HG03039 (cell line): ENCODE results near the gene MYBPH.

Experiments
- ATAC-seq: cut with Tn5 transposase; IDR thresholded peaks from one replicate; pipeline ENCODE4 v1.9.1; 2021; ENCODE audit warnings: mild to moderate bottlenecking, moderate library complexity; ENCODE audit not compliant: unreplicated experiment

MYBPH gene, protein sequence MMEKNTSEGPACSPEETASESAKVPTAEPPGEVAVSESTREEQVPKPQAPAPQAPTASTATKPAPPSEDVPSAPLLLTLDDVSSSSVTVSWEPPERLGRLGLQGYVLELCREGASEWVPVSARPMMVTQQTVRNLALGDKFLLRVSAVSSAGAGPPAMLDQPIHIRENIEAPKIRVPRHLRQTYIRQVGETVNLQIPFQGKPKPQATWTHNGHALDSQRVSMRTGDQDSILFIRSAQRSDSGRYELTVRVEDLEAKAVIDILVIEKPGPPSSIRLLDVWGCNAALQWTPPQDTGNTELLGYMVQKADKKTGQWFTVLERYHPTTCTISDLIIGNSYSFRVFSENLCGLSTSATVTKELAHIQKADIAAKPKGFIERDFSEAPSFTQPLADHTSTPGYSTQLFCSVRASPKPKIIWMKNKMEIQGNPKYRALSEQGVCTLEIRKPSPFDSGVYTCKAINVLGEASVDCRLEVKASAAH

GRCh38 chr1:203175237-203175826, at the start of gene MYBPH:
TSS of gene MYBPH (minus strand) at chr1:203175826. CDS start at chr1:203175755, 71 bp downstream.
- ATAC-seq, result no peak

DNA sequence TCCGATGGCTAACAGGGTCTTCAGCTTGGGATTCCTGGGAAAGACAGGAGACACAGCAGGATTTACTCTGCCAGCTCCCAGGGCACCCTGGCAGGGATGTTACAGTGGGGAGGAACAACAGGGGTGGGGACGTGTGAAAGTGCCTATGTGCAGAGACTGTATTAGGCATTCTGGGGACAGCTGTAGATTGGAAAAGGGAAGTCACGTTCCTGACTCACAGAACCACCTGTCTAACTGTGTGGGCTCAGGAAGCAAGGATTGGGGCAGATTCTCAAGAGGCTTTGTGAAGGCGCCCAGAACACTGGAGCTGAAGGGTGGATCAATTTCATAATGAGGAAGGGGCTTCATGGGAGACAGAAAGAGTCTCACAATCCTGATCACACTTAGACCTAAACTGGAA, 49.4 kb upstream of the MYBPH start:
- no peak for ATAC-seq

GRCh38 chr1:203223012-203223775, 47.6 kb upstream of the MYBPH start:
- no peak for ATAC-seq

DNA sequence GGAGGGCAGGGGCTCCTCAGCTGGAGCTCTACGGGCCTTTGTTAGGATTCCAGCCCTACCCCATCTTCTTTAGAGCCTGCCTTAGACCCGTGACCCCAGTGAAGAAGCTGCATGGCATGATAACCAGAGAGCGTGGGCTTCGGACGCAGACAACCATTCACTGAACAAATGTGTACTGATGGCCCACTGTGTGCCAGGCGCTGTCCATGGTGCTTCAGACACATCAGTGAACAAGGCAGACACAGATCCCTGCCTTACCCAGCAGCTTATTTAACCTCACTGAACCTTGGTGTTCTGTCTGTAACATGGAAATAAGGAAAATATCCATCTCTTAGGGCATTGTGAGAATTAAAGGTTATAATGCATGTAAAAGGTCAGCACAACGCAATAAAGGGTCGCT, 44.3 kb upstream of the MYBPH start:
- no peak for ATAC-seq

DNA sequence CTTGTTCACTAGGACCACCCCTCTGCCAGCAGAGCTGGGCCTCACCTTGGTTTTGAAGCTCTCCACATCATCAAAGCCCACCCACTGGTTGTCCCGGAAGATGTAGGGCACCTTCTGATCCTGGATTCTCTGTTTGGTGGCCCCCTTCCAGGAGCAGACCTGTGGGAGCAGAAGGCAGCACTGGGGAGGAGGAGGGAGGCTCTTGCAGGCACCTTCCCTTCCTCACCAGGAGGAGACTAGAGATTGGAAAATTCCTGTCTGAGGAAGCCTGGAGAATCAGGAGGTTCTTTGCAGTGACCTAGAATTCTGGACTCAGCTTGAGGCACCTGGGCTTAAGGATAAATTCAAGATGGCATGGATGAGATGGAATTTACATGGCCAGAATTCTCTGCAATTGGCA, 43.5 kb upstream of the MYBPH start:
- ATAC-seq, result no peak

GRCh38 chr1:203217668-203218067, 42.0 kb upstream of the MYBPH start:
- ATAC-seq, result no peak

- no peak for ATAC-seq
Observed at GRCh38 chr1:203217139-203217655, 41.6 kb upstream of the MYBPH start.

- no peak for ATAC-seq
Observed at GRCh38 chr1:203216274-203217138, 40.9 kb upstream of the MYBPH start.

GRCh38 chr1:203215573-203215972, 39.9 kb upstream of the MYBPH start:
- no peak for ATAC-seq

DNA sequence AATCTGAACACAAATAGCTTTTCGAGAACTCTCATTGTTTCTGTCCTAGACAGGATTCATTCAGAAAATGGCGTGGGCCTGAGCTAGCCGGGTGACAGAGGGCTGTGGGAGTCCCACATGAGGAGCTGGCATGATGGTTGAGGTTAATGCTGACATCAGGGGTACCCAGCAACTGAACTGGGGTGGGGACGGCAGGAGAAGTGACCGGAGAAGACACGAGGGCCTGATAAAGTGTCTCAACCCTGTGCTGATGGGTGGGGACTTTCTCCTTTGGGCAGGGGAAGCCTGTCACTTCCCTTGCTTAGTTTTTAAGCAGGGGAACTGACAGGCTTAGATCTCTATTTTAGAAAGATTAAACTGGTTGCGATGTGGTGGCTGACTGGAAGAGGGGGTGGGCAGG, 39.2 kb upstream of the MYBPH start:
- no peak for ATAC-seq

DNA sequence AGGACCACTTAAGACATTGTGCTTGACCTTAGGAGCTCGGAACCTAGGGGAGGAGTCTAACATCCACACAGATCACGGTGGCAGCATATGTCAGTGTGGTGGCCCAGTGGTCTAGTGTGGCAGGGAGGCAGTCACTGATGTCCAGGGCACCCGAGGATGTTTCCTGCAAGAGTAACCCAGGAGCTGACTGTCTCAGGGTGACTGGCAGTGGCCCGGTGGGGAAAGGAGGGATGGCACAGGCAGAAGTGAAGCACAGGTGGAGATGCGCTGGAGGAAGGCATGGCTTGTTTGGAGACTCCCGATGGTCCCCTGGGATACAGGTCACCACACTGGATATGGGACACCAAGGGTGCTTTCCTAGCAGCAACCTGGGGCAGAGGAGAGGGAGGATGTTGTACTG, 37.5 kb upstream of the MYBPH start:
- ATAC-seq, result no peak

DNA sequence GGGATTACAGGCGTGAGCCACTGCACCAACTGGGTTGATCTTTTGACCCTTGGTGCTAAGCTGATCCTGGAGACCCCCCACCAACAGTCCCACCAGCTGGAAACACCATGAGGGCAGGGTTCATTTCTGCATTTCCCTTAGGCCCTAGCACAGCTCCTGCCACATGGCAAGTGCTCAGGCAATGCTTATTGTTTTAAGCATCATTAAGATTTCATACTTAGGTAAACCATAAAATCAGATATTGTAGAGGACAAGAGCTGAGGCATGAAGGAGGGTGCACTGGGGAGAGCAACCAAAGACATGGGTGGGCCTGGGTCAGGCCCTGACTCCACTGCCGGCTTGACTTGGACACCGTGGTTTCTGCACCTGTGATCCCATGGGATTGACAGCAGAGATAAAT, 36.2 kb upstream of the MYBPH start:
- no peak for ATAC-seq

DNA sequence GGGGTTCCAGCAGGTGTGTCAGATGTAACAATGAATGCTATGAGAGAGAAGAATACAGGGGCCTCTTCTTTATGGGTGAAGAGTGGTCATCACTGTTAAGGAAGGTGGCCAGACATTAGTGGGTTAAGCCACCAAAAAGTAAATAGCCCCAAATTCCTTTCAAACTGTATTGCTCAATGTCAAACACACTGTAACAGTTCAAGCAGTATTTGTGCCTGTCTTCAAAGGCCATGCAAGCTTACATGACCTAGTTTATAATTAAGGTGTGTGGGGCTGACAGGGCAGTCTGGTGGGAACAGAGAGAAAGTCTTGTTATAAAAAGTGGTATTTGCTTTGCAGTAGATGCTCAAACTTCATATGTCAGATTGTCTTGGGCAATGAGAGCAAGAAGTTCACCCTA, 35.4 kb upstream of the MYBPH start:
- ATAC-seq, result no peak

GRCh38 chr1:203210350-203210749, 34.7 kb upstream of the MYBPH start:
- ATAC-seq, result no peak

DNA sequence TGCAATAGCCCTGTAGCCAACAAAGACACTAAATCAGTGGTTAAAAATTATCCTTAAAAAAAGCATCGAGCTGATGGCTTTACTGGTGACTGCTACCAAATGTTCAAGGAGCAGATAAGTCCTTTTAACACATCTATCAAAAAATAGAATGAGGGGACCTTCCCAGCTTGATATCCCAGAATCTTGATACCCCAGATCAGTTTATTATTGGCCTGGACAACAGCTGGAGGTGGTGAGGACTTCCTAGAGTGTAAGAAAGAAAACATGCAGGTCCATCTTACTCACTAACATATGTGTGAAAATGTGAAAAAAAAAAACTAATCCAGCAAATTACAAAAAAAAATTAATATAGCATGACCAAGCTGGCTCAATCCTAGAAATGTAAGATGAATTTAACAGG, 32.6 kb upstream of the MYBPH start:
- ATAC-seq, result no peak

DNA sequence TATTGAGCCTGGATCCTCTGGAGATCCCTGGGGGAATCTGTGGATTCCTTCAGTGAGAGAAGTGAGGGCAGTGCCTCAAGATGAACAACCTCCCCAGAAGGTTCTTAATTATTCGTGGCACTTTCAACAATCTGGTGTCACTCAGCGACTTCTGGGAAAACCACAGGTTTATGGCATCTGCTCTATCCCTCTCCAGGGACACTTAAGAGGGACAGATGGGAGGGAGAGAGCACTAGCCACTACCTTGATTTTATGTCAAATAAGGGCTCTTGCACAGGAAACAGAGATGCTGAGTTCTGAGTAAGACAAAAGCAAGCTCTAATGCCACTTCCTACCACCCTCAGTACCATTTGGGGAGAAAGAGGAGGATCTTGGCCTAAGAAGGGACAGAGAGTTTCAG, 32.1 kb upstream of the MYBPH start:
- no peak for ATAC-seq

GRCh38 chr1:203206129-203206687, 30.6 kb upstream of the MYBPH start:
- ATAC-seq, result no peak

- no peak for ATAC-seq
Observed at GRCh38 chr1:203204756-203205155, 29.1 kb upstream of the MYBPH start.

DNA sequence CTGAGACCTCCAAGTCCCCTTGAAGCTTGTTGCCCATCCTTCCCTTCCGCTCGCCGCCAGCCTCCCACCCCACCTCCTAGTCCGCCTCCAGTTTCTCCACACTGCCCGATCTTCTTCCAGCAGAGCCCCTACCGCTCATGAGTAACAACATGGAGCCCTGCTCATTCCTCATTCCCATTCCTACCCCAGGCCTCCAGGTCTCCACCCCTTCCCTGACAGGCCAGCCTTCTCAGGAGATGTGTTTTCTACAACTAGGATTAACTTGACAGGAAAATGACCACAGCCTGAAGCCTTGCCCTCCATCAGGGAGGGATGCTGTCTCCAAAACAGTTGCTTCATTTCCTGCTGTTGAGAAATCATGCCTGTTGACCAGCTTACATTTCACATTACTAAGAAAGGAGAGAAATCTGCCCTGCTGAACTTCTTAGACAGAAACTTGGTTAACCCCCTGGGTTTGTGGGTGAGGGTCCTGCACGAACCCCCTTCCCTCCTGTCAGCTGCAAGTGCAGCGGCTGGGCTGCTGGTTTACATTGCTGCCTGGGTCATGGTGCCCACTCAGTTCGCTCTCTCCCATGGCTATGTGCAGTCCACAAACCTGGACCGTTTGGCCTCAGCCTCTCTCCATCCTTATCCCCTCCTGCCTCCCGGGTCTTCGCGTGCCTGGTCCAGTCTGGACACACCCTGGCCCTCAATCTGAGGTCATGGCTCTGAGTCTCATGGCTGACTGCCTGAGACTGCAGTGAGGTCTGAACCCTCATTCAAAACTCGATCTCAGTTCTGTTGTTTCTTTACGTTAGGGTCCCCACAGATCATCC, 27.0 kb upstream of the MYBPH start:
- ATAC-seq, result no peak
